Measurements from ENCODE around the gene MSRB1. TPM values are rescaled to one million over a fixed set of nuclear protein-coding genes. Genes with fewer than 3 reads are reported as not detected.
"Not testable (repeated sequence)": the region's sequence is repeated elsewhere in the genome, so short reads cannot be mapped to it uniquely, and the experiment has no call there.

Gene MSRB1
- total and polyA plus RNA-seq, 2 of the 8 experiments (the other 6 are each of a cell fraction or from before 2014, with no cell fraction given), result 28.2 to 51.4 TPM

DNA sequence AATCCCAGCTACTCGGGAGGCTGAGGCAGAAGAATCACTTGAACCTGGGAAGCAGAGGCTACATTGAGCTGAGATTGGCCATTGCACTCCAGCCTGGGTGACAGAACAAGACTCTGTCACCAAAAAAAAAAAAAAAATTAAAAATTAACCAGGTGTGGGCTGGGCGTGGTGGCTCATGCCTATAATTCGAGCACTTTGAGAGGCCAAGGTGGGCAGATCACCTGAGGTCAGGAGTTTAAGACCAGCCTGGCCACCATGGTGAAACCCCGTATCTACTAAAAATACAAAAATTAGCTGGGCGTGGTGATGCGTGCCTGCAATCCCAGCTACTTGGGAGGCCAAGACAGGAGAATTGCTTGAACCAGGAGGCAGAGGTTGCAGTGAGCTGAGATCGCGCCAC, 3.2 kb downstream of the MSRB1 start:
- H4K8ac ChIP-seq (ENCODE audit: extremely low read depth, insufficient read depth, low read length); FAIRE-seq; H3K23me2 ChIP-seq (ENCODE audit: low read depth, low read length); H3K56ac ChIP-seq (replicated peaks; ENCODE audit: insufficient read length, low read depth, low read length); H3K27ac ChIP-seq (ENCODE audit: low read depth, low read length); H2AFZ ChIP-seq (ENCODE audit: low read length); H3K4me3 ChIP-seq (ENCODE audit: extremely low read depth in 1 of 4, insufficient read depth in 2 of 4, low read depth in 3 of 4, low read length in 4 of 4); H2BK12ac ChIP-seq (ENCODE audit: low read depth, low read length); H2BK20ac ChIP-seq (ENCODE audit: low read length); H3K9ac ChIP-seq (replicated peaks in 1 of 4; ENCODE audit: extremely low read depth in 1 of 4, low read depth in 3 of 4, low read length in 3 of 4); H3K4me2 ChIP-seq (ENCODE audit: insufficient read depth in 1 of 2, low read depth in 2 of 2, low read length in 2 of 2); H3K23ac ChIP-seq (ENCODE audit: insufficient read length); H3K9me3 ChIP-seq (ENCODE audit: insufficient read depth in 2 of 2, low read depth in 1 of 2, low read length in 1 of 2); H3K27me3 ChIP-seq (replicated peaks in 1 of 4; ENCODE audit: control insufficient read depth in 3 of 4, extremely low read depth in 1 of 4, insufficient read depth in 3 of 4, low read length in 3 of 4); H3K18ac ChIP-seq (ENCODE audit: extremely low read depth, low read length); H3K4ac ChIP-seq (replicated peaks; ENCODE audit: insufficient read length, low read depth, low read length); H2AK5ac ChIP-seq (ENCODE audit: low read depth, low read length); H2BK5ac ChIP-seq (ENCODE audit: low read depth, low read length); H3K79me2 ChIP-seq (ENCODE audit: control insufficient read depth in 1 of 2, insufficient read depth in 2 of 2, low read length in 2 of 2); H3K4me1 ChIP-seq (replicated peaks in 1 of 4; ENCODE audit: control insufficient read depth in 3 of 4, insufficient read depth in 4 of 4, low read length in 3 of 4); H3K79me1 ChIP-seq (ENCODE audit: low read depth, low read length); H4K20me1 ChIP-seq (replicated peaks in 1 of 2; ENCODE audit: control insufficient read depth in 1 of 2, insufficient read depth in 2 of 2, low read length in 2 of 2); H2BK15ac ChIP-seq (ENCODE audit: low read length); H4K5ac ChIP-seq (ENCODE audit: insufficient read length, low read depth, low read length); H2BK120ac ChIP-seq (replicated peaks; ENCODE audit: low read depth, low read length); H4K91ac ChIP-seq (replicated peaks; ENCODE audit: insufficient read length, low read length); H3K14ac ChIP-seq (ENCODE audit: insufficient read length); DNase-seq (ENCODE audit: low read depth in 1 of 2, low spot score in 2 of 2): not testable (repeated sequence)
- ChIA-PET CTCF (ENCODE audit: partially characterized antibody) (interaction anchor here (1.1 to 6.3 kb wide), 5 partner anchors 14 to 669 kb away, joined by 3 to 62 read pairs (median 9); partner anchors contain the start of genes MEIOB and RPL3L), POLR2A (ENCODE audit: partially characterized antibody) (interaction anchor here (0.6 to 11.7 kb wide), 2 partner anchors 20 to 972 kb away, joined by 3 to 336 read pairs; partner anchors contain the start of genes NDUFB10, RNF151, RPL3L and RPS2)
- 95% methylated on average over 8 of the region's 8 CpGs; no CpG with 5 or more reads in 1 of the 2 experiments for WGBS, 2 experiments (ENCODE audit: extremely low coverage in 1 of 2, insufficient coverage in 1 of 2, insufficient read length in 1 of 2, insufficient replicate concordance in 2 of 2, low coverage in 1 of 2, low lambda C conversion rate in 2 of 2, missing lambda C conversion rate in 1 of 2)
- peaks cover 4 to 12% (median 8%) of the 10 kb centered on the region in 4 experiments; a peak in 5 of 8 replicates for H3K36me3 ChIP-seq (ENCODE audit: control insufficient read depth in 2 of 4, insufficient read depth in 4 of 4, low read length in 3 of 4)

Data from H1 (cell line).